HEK293T (cell line): ENCODE data around the gene FADS6.

Experiments
- ARNT ChIP-seq: fragments of 450-650 bp; IDR thresholded peaks from 2 replicates; pipeline ENCODE4 v1.6.1; 2017; ENCODE audit warnings: mild to moderate bottlenecking
- BHLHE40 ChIP-seq: fragments of 450-650 bp; IDR thresholded peaks from 2 replicates; pipeline ENCODE4 v1.6.1; 2016; ENCODE audit warnings: mild to moderate bottlenecking, moderate library complexity, borderline replicate concordance
- CTBP1 ChIP-seq: fragments of 450-650 bp; IDR thresholded peaks from 2 replicates; pipeline ENCODE4 v1.6.1; 2016; ENCODE audit warnings: borderline replicate concordance
- FOXM1 ChIP-seq: fragments of 450-650 bp; IDR thresholded peaks from 2 replicates; pipeline ENCODE4 v1.6.1; 2017; ENCODE audit warnings: mild to moderate bottlenecking, borderline replicate concordance
- LEF1 ChIP-seq: fragments of 450-650 bp; IDR thresholded peaks from 2 replicates; pipeline ENCODE4 v1.6.1; 2017; ENCODE audit warnings: mild to moderate bottlenecking, borderline replicate concordance
- SP1 ChIP-seq: fragments of 450-650 bp; IDR thresholded peaks from 2 replicates; pipeline ENCODE4 v1.6.1; 2017
- SUZ12 ChIP-seq: fragments of 450-650 bp; IDR thresholded peaks from 2 replicates; pipeline ENCODE4 v1.6.1; 2016; ENCODE audit warnings: mild to moderate bottlenecking

GRCh38 chr17:74843352-74843627 is 50.1 kb downstream of the FADS6 start:
- TF ChIP-seq FOXM1, result no peak
- TF ChIP-seq ARNT, result no peak
- TF ChIP-seq SP1, result no peak
- TF ChIP-seq LEF1, result no peak
- TF ChIP-seq CTBP1, result no peak
- no peak for TF ChIP-seq BHLHE40
- no peak for TF ChIP-seq SUZ12
